GM21360 (cell line): ENCODE measurements around the gene SNX30.
"Not testable (repeated sequence)": the region's sequence is repeated elsewhere in the genome, so short reads cannot be mapped to it uniquely, and the experiment has no call there.

Experiments
- ATAC-seq: cut with Tn5 transposase; IDR thresholded peaks from one replicate; pipeline ENCODE4 v1.9.1; 2021; ENCODE audit warnings: mild to moderate bottlenecking, moderate library complexity; ENCODE audit not compliant: unreplicated experiment

Gene SNX30

DNA sequence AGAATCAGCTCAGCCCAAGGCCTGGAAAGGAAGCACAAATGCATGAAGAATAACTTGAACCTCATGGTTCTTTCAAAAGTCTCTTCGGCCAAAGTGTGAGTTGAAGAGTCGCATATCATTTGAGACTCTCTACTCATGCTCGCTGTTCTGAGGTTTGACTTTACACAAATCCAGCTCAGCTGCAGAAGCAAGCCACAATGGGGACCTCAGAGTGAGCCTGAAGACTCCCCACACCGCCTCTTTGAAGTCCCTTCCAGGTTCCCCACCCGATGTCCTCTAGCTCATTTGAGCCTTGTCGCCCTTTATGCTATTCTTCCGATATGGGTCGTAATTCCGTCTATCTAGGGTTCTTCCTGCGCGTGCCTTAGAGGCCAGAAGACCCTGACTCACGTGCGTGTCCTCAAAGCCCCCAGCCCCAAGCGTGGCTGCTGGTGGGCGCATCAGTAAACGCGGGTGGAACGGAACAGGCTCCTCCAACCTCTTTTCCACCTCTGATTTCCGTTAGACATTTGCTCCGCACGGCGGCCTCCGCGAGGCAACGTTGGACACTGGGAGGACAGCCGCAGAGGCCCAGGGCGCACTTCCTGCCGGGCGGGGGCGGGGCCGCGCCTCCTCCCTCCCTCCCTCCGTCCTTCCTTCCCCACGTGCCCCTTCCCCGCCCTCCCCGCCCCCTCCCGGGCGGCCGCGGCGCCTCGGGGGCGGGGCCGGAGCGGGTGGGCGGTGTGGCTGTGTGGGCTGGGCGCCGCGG lies at the start of gene SNX30:
Gene SNX30 (plus strand): TSS at position 745 of the 748 bp plus-strand sequence. CDS start 242 bp downstream, outside the sequence.
- peak; percentile 74 for ATAC-seq

- ATAC-seq = no peak
Measured at GRCh38 chr9:112703304-112703703, 47.3 kb upstream of the SNX30 start.

GRCh38 chr9:112705768-112706427 lies 44.7 kb upstream of the SNX30 start:
- ATAC-seq = no peak

DNA sequence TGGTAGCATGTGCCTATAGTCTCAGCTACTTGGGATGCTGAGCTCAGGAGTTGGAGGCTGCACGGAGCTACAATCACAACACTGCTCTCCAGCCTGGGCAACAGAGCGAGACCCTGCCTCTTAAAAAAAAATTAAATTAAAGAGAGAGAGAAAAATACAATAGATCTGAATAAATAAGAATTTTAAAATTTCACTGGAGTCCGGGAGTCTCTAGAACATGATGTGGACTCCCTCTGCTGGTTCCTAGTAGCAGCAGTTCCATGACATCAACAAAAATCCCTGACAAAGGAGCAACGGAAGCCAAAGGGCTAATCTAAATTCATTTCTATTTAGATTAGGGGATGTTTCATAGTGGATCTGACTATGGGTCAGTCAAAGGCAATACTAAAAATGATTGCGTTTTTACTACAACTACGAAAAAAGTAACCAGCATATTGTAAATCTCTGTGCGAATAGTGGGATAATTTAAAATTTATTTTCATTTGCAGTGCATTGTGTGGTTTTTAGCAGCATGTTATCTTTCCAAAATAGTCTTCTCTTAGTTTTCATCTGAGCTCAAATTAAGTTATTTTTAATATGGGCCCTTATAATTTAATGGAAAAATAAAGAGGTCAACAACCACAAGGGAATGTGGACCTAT lies 39.4 kb upstream of the SNX30 start:
- no peak for ATAC-seq

- ATAC-seq = no peak
Measured at GRCh38 chr9:112712678-112713077, 37.9 kb upstream of the SNX30 start.

DNA sequence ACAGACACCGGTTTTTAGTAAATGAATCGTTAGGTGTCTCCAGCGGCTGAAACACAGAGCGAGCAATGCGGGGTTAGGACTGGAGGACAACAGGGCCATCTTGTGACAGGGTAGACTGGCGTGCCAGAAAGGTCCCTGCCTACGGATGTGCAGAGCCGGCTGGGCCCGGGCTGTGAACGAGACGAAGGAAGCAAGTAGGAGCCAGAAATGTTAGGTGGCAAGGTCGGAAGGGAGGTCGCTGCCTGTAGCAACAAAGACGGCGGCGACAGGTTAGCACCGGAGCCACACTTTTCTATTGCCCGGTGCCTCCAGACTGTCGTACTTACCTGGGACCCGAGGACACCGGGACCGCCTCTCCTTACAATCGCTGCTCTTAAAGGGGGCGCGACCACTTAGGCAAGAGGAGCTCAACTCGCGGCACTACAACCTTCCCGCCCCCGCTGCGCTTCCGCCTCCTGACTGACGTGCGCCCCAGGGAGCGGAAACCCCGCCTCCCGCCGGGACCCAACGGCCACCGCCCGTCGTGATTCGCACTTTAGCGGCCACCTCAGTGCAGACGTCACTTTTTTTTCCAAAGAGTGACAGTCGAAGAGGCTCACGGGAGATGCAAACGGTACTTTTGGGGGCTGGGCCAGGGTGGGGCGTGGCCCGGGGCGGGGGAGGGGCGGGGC lies 32.8 kb upstream of the SNX30 start, which contains the start of gene INIP:
Gene INIP (minus strand): TSS at position 457 of the 671 bp plus-strand sequence. CDS start 1,632 bp downstream, outside the sequence.
- ATAC-seq = peak; percentile 86

DNA sequence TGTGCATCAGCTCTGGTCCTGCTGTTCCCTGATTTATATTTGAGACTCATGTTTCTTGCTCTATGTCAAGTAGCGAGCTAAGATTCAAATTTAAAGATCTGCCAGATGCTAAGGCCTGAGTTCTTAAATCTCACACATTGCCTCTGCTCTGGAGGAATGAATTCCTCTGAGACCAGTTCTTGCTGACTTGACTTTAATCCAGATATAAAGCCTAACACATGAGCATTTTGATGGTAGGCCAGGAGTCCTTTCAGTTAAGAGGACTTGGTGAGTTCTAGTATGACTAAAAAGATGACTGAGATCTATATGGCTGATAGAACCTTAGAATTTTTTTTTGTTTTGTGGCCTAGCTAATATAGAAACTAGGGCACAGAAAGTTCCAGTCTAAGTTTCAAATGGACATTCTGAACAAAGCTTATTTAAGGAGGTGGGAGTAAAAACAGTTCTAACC lies 31.3 kb upstream of the SNX30 start:
- ATAC-seq = peak; percentile 30

- no peak for ATAC-seq
Measured at GRCh38 chr9:112719696-112720095, 30.9 kb upstream of the SNX30 start.

- no peak for ATAC-seq
Measured at GRCh38 chr9:112720113-112720780, 30.3 kb upstream of the SNX30 start.

DNA sequence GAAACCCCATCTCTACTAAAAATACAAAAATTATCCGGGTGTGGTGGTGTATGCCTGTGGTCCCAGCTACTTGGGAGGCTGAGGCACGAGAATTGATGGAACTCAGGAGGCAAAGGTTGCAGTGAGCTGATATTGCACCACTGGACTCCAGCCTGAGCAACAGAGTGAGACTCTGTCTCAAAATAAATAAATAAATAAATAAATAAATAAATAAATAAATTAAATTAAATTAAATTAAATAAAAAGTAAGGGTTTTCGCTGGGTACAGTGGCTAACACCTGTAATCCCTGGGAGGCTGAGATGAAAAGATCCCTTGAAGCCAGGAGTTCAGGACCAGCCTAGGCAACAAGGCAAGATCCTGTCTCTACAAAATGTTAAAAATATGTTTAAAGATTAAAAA lies 27.8 kb upstream of the SNX30 start:
- not testable (repeated sequence) for ATAC-seq

DNA sequence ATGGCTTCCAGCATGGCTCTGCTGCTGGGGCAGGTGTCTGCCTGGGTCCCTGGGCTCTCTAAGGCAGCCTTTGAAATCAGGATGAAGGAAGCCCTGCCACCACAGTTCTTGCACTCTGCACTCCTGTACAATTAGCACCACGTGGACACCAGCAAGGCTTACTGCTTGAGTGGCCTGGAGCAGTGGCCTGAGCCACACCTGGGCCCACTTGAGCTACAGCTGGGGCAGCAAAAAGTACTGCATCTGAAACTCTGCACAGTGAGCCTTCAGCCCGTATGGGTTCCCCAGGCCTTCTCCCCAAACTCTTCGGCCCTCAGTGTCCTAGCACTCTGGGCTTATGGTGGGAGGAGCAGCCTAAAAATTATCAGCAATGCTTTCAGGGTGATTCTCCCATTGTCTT lies 24.6 kb upstream of the SNX30 start:
- no peak for ATAC-seq

- ATAC-seq = peak; percentile 53
Measured at GRCh38 chr9:112726428-112726827, 24.1 kb upstream of the SNX30 start.

GRCh38 chr9:112728401-112728800 lies 22.2 kb upstream of the SNX30 start:
- ATAC-seq = no peak

DNA sequence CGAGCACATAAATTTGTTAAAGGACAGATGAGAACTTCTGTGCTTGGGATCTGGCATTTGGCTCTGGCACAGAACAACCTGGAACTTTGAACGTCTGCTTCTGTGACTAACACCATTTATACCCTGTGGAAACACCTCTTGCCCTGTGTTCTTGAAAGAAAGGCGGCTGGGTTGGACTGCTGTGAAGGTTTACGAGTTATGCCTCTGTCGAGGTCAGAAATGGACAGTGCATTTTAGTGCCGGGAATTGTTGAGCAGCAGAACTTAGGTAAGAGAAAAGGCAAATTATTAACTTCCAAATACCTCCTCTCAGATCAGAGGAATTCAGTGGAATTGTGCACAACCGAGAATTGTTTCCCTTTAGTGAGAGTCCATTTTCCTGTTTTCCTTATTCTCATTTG lies 18.6 kb upstream of the SNX30 start:
- ATAC-seq = no peak

DNA sequence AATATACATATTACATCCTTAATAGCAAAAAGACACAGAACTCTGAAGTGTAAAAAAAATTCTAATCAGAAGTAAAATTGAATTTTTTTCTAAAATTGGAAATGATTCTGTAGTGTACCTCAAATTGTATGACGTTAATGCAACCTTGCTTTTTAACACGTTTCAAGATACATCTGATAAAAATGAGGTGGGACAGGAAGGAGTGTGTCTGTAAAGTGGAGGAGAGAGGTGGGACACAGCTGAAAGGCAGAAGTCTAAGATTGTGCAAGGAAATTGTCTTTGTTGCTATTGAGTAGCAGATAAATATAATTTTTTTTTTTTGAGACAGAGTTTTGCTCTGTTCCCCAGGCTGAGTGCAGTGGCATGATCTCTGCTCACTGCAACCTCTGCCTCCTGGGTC lies 15.7 kb upstream of the SNX30 start:
- ATAC-seq = no peak

DNA sequence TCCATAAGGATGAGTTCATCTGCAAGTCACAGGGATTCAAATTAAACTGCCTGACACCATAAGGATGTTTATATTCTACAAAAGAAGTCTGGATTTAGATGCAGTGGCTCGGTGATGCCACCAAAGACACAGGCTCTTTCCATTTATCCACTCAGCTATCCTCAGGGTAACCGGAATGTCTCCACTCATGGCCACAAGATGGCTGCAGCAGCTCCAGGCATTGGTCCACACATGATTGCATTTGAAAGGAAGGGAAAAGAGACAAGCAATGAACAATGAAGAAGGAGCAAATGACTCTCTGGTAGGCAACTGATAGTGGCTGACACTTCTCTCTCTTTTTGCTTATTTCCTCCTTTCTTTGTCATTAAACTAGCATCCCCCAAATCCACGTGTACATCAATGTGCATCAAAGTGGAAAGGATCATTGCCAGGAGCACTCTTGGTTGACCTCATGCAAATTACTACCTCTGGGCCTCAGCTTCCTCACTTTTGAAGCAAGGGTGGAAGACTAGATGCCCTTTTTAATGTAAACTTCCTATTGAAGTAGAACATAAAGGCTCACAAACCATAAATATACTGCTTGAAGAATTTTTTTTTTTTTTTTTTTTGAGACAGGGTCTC lies 7.2 kb upstream of the SNX30 start:
- ATAC-seq = no peak

GRCh38 chr9:112744177-112744576 lies 6.4 kb upstream of the SNX30 start:
- ATAC-seq = no peak

- no peak for ATAC-seq
Measured at GRCh38 chr9:112747094-112747493, 3.5 kb upstream of the SNX30 start.

DNA sequence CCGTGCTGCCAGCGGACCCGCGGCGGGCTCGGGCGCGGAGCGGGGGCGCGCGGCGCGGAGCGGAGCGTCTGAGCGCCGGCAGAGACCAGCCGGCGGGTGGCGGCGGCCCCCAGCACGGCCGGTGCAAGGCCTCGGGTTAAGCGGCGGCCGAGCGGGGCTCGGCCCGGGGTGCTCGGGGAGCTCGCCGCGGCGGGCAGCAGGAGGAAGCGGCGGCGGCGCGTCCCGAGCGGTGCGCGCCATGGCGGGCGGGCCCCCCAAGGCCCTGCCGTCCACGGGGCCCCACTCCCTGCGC lies 150 bp downstream of the SNX30 start:
- ATAC-seq = no peak

DNA sequence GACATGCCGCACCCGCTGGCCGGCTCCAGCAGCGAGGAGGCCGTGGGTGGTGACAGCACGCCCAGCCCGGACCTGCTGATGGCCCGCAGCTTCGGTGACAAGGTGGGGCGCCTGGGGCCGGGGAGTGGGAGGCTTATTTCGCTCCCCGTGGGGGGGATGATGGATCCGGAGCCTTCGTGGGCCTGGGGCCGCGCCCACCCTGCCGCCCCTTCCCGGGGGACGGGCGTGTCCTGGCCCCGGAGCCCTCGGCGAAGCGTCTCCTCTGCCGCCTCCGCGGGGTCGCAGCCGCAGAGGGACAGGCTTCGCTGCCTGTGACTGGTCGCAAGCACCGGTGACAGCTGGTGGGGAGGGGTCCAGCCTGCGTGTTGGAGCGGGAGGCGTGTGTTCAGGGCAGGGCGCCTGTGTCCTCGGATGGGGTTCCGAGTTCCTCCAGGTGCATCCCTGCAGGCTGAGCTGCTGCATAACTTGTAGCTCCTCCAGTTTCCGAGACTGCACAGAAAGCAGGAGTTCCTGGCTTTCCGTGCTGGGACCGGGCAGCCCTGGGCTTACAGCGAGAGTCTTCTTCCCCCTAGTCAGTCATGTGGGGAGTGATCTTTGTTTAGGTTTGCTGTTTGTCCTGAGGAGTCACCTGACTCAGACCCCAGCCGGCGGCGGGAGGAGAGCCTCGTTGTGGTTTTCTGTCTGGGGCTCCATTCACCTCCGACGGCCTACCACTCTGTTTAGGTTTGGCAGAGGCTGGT lies 666 bp downstream of the SNX30 start:
- ATAC-seq = peak; percentile 44
